ENCODE data around the gene RBBP8NL. TPM values are rescaled to one million over a fixed set of nuclear protein-coding genes. Genes with fewer than 3 reads are reported as not detected.

The RBBP8NL gene
- total and polyA plus RNA-seq, 9 of the 15 experiments (the other 6 are each of a cell fraction or from before 2014, with no cell fraction given): not detected

- no peak for TF ChIP-seq JUN (IDR thresholded peaks at IDR 0.05; ENCODE audit: borderline replicate concordance, low read depth, low read length)
- no peak for TF ChIP-seq JUN (CRISPR knock-in tag; IDR thresholded peaks at IDR 0.05; ENCODE audit: borderline replicate concordance)
- no peak for TF ChIP-seq ZNF175 (CRISPR knock-in tag; IDR thresholded peaks at IDR 0.05; ENCODE audit: low read depth)
- TF ChIP-seq, protein P1, sequence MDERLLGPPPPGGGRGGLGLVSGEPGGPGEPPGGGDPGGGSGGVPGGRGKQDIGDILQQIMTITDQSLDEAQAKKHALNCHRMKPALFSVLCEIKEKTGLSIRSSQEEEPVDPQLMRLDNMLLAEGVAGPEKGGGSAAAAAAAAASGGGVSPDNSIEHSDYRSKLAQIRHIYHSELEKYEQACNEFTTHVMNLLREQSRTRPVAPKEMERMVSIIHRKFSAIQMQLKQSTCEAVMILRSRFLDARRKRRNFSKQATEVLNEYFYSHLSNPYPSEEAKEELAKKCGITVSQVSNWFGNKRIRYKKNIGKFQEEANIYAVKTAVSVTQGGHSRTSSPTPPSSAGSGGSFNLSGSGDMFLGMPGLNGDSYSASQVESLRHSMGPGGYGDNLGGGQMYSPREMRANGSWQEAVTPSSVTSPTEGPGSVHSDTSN (CRISPR knock-in tag; IDR thresholded peaks at IDR 0.05; ENCODE audit: low read depth): no peak
- TF ChIP-seq, protein P1 (tag; conservative IDR thresholded peaks at IDR 0.05; ENCODE audit: low read depth): no peak
- TF ChIP-seq ZBTB43 (CRISPR knock-in tag; IDR thresholded peaks at IDR 0.05): no peak
- TF ChIP-seq MEIS2 (IDR thresholded peaks at IDR 0.05; ENCODE audit: partially characterized antibody): no peak
- no peak for TF ChIP-seq POLR2H (tag; IDR thresholded peaks at IDR 0.05; ENCODE audit: low read depth)
- no peak for TF ChIP-seq C11orf30 (IDR thresholded peaks at IDR 0.05; ENCODE audit: low read depth)
These were observed 36.8 kb downstream of the RBBP8NL start (continued) for GRCh38 chr20:62390317-62391164.

Data from K562 (cell line).